Skeletal muscle tissue (tissue), 4 donors: Measurements from ENCODE around the gene PTPRG. TPM values are rescaled to one million over a fixed set of nuclear protein-coding genes. Genes with fewer than 3 reads are reported as not detected.

Experiments used
- H3K27ac ChIP-seq: one replicate; pipeline ENCODE4 v1.7.0; 2013; ENCODE audit warnings: mild to moderate bottlenecking, low read depth, low read length, inconsistent platforms
- H3K27me3 ChIP-seq, 3 donors: one replicate each; pipeline ENCODE4 v1.7.0; 2013; ENCODE audit warnings: low read length in 3 of 3; ENCODE audit not compliant: control insufficient read depth in 3 of 3, insufficient read depth in 3 of 3
- H3K36me3 ChIP-seq, 3 donors: one replicate each; pipeline ENCODE4 v1.7.0; 2013; ENCODE audit warnings: low read length in 3 of 3; ENCODE audit not compliant: control insufficient read depth in 3 of 3, insufficient read depth in 3 of 3
- H3K4me1 ChIP-seq, 3 donors: one replicate each; pipeline ENCODE4 v1.7.0; 2013; ENCODE audit warnings: low read length in 3 of 3, mild to moderate bottlenecking in 3 of 3; ENCODE audit not compliant: control insufficient read depth in 3 of 3, insufficient read depth in 3 of 3
- H3K4me3 ChIP-seq, 3 donors: one replicate each; pipeline ENCODE4 v1.7.0; 2013; ENCODE audit warnings: low read length in 3 of 3
- H3K9ac ChIP-seq, 3 donors: one replicate each; pipeline ENCODE4 v1.7.0; 2013; ENCODE audit warnings: low read length in 3 of 3, mild to moderate bottlenecking in 3 of 3, moderate library complexity in 2 of 3, low read depth in 1 of 3
- H3K9me3 ChIP-seq, 3 donors: one replicate each; pipeline ENCODE4 v1.7.0; 2013; ENCODE audit warnings: low read length in 3 of 3; ENCODE audit not compliant: control insufficient read depth in 3 of 3
- total RNA-seq: library from RNA; depleted of rRNA; stranded (reverse); fragments of >200 nt; gene quantifications from one replicate; pipeline ENCODE4 v1.2.3, GENCODE V29; 2014
- donor health status: Osteomylitis.

Gene PTPRG
- total RNA-seq, 1 donor from 2014 or later: 48.5 TPM

GRCh38 chr3:62172199-62172598 is 610.8 kb downstream of the PTPRG start:
- peaks cover 5 to 8% (median 8%) of the 10 kb centered on the region in 3 donors for H3K4me1 ChIP-seq
- no peaks in the 10 kb centered on the region for H3K27me3 ChIP-seq
- no peaks in the 10 kb centered on the region for H3K9me3 ChIP-seq
- H3K4me3 ChIP-seq: no peak overlapping the region
- H3K27ac ChIP-seq: no peak overlapping the region
- H3K36me3 ChIP-seq: no peaks in the 10 kb centered on the region
- H3K9ac ChIP-seq: no peak overlapping the region

- Histone ChIP-seq H3K27ac (no peak overlapping the region), H3K9me3 (no peaks in the 10 kb centered on the region), H3K9ac (no peak overlapping the region), H3K36me3 (no peaks in the 10 kb centered on the region), H3K4me1 (peaks cover 0 to 2% (median 0%) of the 10 kb centered on the region in 3 donors), H3K4me3 (no peak overlapping the region), H3K27me3 (no peaks in the 10 kb centered on the region)
Measured at GRCh38 chr3:62173939-62174515, 612.7 kb downstream of the PTPRG start.

- no peak overlapping the region for H3K9ac ChIP-seq
- H3K4me1 ChIP-seq: peaks cover 2 to 8% (median 4%) of the 10 kb centered on the region in 3 donors
- H3K36me3 ChIP-seq: no peaks in the 10 kb centered on the region
- no peak overlapping the region for H3K4me3 ChIP-seq
- no peak overlapping the region for H3K27ac ChIP-seq
- no peaks in the 10 kb centered on the region for H3K27me3 ChIP-seq
- H3K9me3 ChIP-seq: no peaks in the 10 kb centered on the region
Measured at GRCh38 chr3:62175161-62175560, 613.8 kb downstream of the PTPRG start.

GRCh38 chr3:62178032-62178431 is 616.7 kb downstream of the PTPRG start:
- Histone ChIP-seq H3K9ac (no peak overlapping the region), H3K27ac (no peak overlapping the region), H3K27me3 (no peaks in the 10 kb centered on the region), H3K4me1 (peaks cover 2 to 8% (median 4%) of the 10 kb centered on the region in 3 donors), H3K4me3 (no peak overlapping the region), H3K36me3 (no peaks in the 10 kb centered on the region), H3K9me3 (no peaks in the 10 kb centered on the region)

- no peak overlapping the region for H3K9ac ChIP-seq
- H3K9me3 ChIP-seq: no peaks in the 10 kb centered on the region
- H3K27me3 ChIP-seq: no peaks in the 10 kb centered on the region
- no peak overlapping the region for H3K27ac ChIP-seq
- H3K4me3 ChIP-seq: no peak overlapping the region
- peaks cover 2 to 8% (median 4%) of the 10 kb centered on the region in 3 donors for H3K4me1 ChIP-seq
- no peaks in the 10 kb centered on the region for H3K36me3 ChIP-seq
Measured at GRCh38 chr3:62178739-62179600, 617.6 kb downstream of the PTPRG start.

GRCh38 chr3:62180514-62180913 is 619.1 kb downstream of the PTPRG start:
- H3K27ac ChIP-seq: no peak overlapping the region
- no peak overlapping the region for H3K9ac ChIP-seq
- no peaks in the 10 kb centered on the region for H3K27me3 ChIP-seq
- H3K4me3 ChIP-seq: no peak overlapping the region
- H3K4me1 ChIP-seq: peaks cover 2 to 8% (median 4%) of the 10 kb centered on the region in 3 donors
- H3K36me3 ChIP-seq: no peaks in the 10 kb centered on the region
- H3K9me3 ChIP-seq: no peaks in the 10 kb centered on the region

- Histone ChIP-seq H3K9ac (no peak overlapping the region), H3K27ac (no peak overlapping the region), H3K36me3 (no peaks in the 10 kb centered on the region), H3K4me3 (no peak overlapping the region), H3K27me3 (no peaks in the 10 kb centered on the region), H3K4me1 (peaks cover 2 to 11% (median 6%) of the 10 kb centered on the region in 3 donors), H3K9me3 (no peaks in the 10 kb centered on the region)
Measured at GRCh38 chr3:62183087-62183486, 621.7 kb downstream of the PTPRG start.

- Histone ChIP-seq H3K9ac (no peak overlapping the region), H3K4me1 (peaks cover 7 to 12% (median 7%) of the 10 kb centered on the region in 3 donors), H3K27ac (no peak overlapping the region), H3K9me3 (no peaks in the 10 kb centered on the region), H3K36me3 (no peaks in the 10 kb centered on the region), H3K4me3 (no peak overlapping the region), H3K27me3 (no peaks in the 10 kb centered on the region)
Measured at GRCh38 chr3:62183969-62184368, 622.6 kb downstream of the PTPRG start.

- H3K4me3 ChIP-seq: no peak overlapping the region
- no peak overlapping the region for H3K9ac ChIP-seq
- H3K4me1 ChIP-seq: peaks cover 4 to 9% (median 5%) of the 10 kb centered on the region in 3 donors
- H3K27ac ChIP-seq: no peak overlapping the region
- H3K27me3 ChIP-seq: no peaks in the 10 kb centered on the region
- no peaks in the 10 kb centered on the region for H3K9me3 ChIP-seq
- no peaks in the 10 kb centered on the region for H3K36me3 ChIP-seq
Measured at GRCh38 chr3:62184559-62184958, 623.2 kb downstream of the PTPRG start.

GRCh38 chr3:62187022-62187431 is 625.7 kb downstream of the PTPRG start:
- Histone ChIP-seq H3K27ac (no peak overlapping the region), H3K9me3 (no peaks in the 10 kb centered on the region), H3K4me3 (no peak overlapping the region), H3K9ac (no peak overlapping the region), H3K36me3 (peaks cover 5 to 11% (median 6%) of the 10 kb centered on the region in 3 donors), H3K4me1 (peaks cover 4 to 8% (median 5%) of the 10 kb centered on the region in 3 donors), H3K27me3 (no peaks in the 10 kb centered on the region)
